ENCODE measurements around the gene TUBA4A.

Gene TUBA4A

GRCh38 chr2:219229305-219230058 is 24.2 kb downstream of the TUBA4A start, which contains the start of the genes ANKZF1 and ATG9A:
Gene ANKZF1 (plus strand): TSS chr2:219229806. CDS start chr2:219230258, 452 bp downstream.
Gene ATG9A (minus strand): TSS chr2:219229636. CDS start chr2:219228024, 1,612 bp downstream.
- POLR2A ChIA-PET, result interaction anchor here (0.6 to 1.6 kb wide), 3 partner anchors 12 to 23 kb away, joined by 3 to 5 read pairs (median 4); partner anchors contain the start of gene ZFAND2B
- CTCF ChIA-PET, result interaction anchor here (0.9 to 3.3 kb wide), 12 partner anchors 9 to 66 kb away, joined by 3 to 15 read pairs (median 4); partner anchors contain the start of genes STK16, TUBA4A and TUBA4B

GRCh38 chr2:219228911-219229304 is 24.8 kb downstream of the TUBA4A start:
- CTCF ChIA-PET, result interaction anchor here (1.2 to 3.3 kb wide), 4 partner anchors 17 to 67 kb away, joined by 3 to 15 read pairs (median 4); partner anchors contain the start of gene STK16
- POLR2A ChIA-PET, result interaction anchor here (1.3 kb wide), 1 partner anchor 20 kb away, joined by 5 read pairs; no protein-coding TSS in a partner anchor
- no peak for DNase-seq (ENCODE audit: extremely low spot score)
- TF ChIP-seq CTCF (IDR thresholded peaks at IDR 0.05; ENCODE audit: control extremely low read depth, extremely low read depth, low read depth, missing control alignments), result no peak

More at GRCh38 chr2:219229305-219230058, 24.2 kb downstream of the TUBA4A start, which contains the start of the genes ANKZF1 and ATG9A:
- DNase-seq (ENCODE audit: extremely low spot score), result peak; percentile 99
- no peak for TF ChIP-seq CTCF (IDR thresholded peaks at IDR 0.05; ENCODE audit: control extremely low read depth, extremely low read depth, low read depth, missing control alignments)

- CTCF ChIA-PET, result interaction anchor here (1.2 to 3.3 kb wide), 3 partner anchors 17 to 67 kb away, joined by 3 to 15 read pairs (median 6); partner anchors contain the start of genes GLB1L and STK16
- DNase-seq (ENCODE audit: extremely low spot score), result no peak
- POLR2A ChIA-PET, result interaction anchor here (1.0 to 1.3 kb wide), 2 partner anchors 21 to 59 kb away, joined by 3 to 5 read pairs; no protein-coding TSS in a partner anchor
- no peak for TF ChIP-seq CTCF (IDR thresholded peaks at IDR 0.05; ENCODE audit: control extremely low read depth, extremely low read depth, low read depth, missing control alignments)
Observed at GRCh38 chr2:219228041-219228910, 25.4 kb downstream of the TUBA4A start.

- no peak for TF ChIP-seq CTCF (IDR thresholded peaks at IDR 0.05; ENCODE audit: control extremely low read depth, extremely low read depth, low read depth, missing control alignments)
Observed at GRCh38 chr2:219225350-219225749, 28.4 kb downstream of the TUBA4A start.

GRCh38 chr2:219223831-219224610 is 29.7 kb downstream of the TUBA4A start:
- no peak for TF ChIP-seq CTCF (IDR thresholded peaks at IDR 0.05; ENCODE audit: control extremely low read depth, extremely low read depth, low read depth, missing control alignments)
- CTCF ChIA-PET, result interaction anchor here (1.2 to 1.4 kb wide), 2 partner anchors 52 to 71 kb away, joined by 3 read pairs; no protein-coding TSS in a partner anchor
- no peak for DNase-seq (ENCODE audit: extremely low spot score)
- POLR2A ChIA-PET, result no interaction called here

More at GRCh38 chr2:219225350-219225749, 28.4 kb downstream of the TUBA4A start:
- DNase-seq (ENCODE audit: extremely low spot score), result no peak
- ChIA-PET POLR2A (no interaction called here), CTCF (no interaction called here)
